ENCODE measurements around the gene CTXN1.
"Not testable (repeated sequence)": the region's sequence is repeated elsewhere in the genome, so short reads cannot be mapped to it uniquely, and the experiment has no call there.

Gene CTXN1

DNA sequence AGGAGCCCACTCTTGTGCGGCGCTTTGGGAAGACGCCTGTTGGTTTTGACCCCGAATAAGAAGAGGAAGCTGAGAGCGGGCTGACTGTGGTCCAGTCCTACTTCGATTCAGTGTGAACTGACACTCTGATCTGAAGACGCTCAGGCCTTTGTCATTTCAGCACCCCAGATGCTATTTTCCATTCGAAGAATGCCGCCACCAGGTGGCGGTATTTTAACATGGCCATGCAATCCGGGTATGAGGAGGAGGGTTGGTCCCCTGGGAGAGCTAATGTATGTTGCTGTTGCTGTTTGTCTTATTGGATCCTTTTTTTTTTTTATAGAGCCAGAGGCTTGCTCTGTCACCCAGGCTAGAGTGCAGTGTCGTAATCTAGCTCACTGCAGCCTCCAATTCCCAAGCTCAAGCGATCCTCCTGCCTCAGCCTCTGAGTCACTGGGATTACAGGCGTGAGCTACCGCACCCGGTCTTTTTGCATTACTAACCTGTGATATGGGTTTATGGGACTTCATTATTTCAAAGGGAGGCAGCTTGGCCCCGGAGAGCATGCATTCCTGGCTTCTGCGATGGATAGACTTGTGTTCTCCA lies 18.3 kb upstream of the CTXN1 start:
- peak; percentile 83 for DNase-seq

- DNase-seq, result peak; percentile 99
Measured at GRCh38 chr19:7943444-7944176, 17.7 kb upstream of the CTXN1 start, which contains the start of gene TIMM44. TSS of gene TIMM44 (minus strand) at chr19:7943666. CDS start at chr19:7943651, 15 bp downstream.

DNA sequence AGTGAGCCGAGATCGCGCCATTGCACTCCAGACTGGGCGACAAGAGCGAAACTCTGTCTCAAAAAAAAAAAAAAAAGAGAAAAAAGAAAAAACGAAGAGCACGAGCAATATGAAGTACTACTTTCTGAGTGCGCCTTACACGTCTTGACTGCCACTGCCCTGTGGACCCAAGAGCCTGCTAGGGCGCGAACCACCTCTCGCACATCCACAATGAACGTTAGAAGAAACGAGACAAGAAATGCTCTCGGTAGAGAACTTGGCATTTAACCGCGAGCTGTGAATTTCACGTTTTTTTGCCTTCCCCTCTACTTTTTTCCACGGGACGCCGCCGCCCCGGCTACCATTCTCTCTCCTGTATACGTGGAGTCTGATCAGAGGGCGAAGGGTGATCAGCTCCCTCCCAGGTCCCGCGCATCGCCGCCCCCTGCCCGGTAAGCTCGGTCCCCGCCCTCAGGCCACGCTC lies 17.1 kb upstream of the CTXN1 start:
- DNase-seq, result no peak

GRCh38 chr19:7941895-7942596 lies 16.1 kb upstream of the CTXN1 start:
- DNase-seq, result no peak

GRCh38 chr19:7940841-7941240 lies 14.9 kb upstream of the CTXN1 start:
- DNase-seq, result no peak

GRCh38 chr19:7934766-7935165 lies 8.8 kb upstream of the CTXN1 start:
- no peak for DNase-seq

DNA sequence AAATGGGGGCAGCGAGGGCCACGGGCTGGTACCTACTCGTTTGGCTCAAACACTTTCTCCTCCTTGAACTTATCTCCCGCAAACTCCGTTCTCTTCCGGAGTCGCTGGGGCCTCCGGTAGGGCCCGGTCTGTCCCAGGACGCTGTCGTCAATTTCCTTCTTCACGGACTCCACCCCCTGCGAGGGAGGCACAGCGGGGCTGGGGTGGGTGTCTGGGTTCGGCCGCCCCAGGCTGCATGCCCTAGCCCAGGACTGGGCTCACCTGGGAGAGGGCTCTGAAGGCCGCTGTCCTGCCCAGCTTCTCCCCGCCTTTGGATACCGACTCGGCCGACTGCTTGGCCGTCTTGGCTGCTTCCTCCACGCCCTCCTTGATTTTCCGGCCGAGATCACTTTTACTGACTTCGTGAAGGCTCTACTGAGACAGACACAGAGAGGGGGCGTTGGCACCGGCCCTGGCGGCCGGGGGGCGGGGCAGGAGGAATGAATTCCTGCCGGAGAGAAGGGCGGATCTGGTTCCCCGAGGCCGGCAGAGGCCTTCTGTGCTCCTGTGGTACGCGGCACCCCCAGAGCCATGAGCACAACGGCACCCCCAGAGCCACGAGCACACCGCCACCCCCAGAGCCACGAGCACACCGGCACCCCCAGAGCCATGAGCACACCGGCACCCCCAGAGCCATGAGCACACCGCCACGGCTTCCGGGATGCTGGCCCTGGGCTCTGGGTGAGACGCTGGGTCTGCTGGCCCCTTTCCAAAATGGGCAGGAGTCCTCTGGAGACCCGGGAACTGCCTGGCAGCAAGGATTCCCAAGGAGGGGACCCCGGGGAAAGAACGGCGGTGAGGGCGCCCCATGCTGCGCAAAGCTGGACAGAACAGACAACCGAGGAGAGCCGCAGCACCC lies 8.1 kb upstream of the CTXN1 start:
- no peak for DNase-seq

GRCh38 chr19:7933411-7933810 lies 7.5 kb upstream of the CTXN1 start:
- no peak for DNase-seq

DNA sequence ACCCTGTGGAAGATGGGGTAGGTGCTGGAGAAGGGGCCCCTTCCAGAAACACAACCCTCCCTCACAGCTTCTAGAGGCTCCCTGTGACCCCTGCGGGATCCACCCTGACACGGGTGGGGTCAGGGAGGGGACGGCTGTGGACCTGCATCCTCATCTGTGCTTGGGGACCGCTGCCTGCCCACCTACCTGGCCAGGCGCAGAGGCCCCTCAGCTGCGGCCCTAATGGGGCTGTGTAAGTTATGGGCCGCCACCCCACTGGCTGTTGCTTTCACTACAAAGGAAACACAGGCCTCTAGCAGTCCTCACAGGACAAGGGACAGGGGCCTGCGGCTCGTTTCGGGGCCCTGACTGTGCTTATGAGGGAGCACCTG lies 7.0 kb upstream of the CTXN1 start:
- DNase-seq, result no peak

DNA sequence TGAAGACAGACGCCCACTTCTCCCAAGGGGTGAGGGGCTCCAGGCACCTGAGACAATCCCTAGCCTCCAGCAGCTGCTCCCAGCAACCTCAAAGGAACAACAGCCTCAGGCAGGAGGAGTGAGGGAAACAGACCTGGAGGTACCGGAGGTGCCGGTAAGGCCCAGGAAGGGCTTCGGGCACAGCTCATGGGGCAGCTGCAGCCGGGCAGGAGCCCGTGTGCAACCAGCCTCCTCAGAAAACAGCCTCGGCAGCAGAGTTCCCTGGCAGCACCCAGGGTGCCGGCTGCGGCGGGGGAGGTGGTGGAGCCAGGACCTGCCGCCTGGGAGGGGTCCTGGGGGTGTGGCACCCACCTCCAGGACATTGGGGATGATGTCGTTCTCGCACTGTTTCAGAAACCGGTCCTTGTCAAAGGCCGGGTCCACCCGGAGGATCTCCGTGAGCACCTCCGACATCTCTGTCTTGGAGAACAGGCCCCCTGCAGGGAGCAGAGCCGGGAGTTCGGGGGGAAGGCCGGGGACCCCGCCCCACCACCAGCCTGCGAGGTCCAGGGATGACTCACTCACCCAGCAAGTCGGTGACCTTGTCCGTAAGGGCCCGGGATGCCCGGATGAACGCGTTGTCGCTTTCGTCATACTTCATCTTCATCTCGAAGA lies 6.5 kb upstream of the CTXN1 start:
- no peak for DNase-seq

- no peak for DNase-seq
Measured at GRCh38 chr19:7931221-7932061, 5.5 kb upstream of the CTXN1 start.

DNA sequence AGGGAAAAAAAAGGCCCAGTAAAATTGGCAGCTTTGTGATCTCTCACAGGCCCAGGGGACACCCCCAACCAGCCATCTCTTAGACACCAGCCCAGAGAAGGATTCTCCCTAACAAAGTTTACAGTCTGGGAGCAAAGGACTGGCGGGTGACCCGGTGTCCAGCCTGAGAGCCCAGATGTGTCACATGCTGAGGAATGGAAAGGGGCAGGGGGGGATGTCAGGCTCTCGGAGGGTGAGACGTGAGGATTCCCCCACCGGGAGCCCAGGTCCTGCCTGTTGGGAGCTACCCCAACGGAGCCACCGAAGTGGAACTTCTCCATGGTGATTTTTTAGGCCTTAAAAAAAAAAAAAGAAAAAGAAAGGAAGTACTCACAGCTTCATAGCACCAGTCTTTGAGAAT lies 4.8 kb upstream of the CTXN1 start:
- DNase-seq, result no peak

GRCh38 chr19:7930030-7930429 lies 4.1 kb upstream of the CTXN1 start:
- not testable (repeated sequence) for DNase-seq

DNA sequence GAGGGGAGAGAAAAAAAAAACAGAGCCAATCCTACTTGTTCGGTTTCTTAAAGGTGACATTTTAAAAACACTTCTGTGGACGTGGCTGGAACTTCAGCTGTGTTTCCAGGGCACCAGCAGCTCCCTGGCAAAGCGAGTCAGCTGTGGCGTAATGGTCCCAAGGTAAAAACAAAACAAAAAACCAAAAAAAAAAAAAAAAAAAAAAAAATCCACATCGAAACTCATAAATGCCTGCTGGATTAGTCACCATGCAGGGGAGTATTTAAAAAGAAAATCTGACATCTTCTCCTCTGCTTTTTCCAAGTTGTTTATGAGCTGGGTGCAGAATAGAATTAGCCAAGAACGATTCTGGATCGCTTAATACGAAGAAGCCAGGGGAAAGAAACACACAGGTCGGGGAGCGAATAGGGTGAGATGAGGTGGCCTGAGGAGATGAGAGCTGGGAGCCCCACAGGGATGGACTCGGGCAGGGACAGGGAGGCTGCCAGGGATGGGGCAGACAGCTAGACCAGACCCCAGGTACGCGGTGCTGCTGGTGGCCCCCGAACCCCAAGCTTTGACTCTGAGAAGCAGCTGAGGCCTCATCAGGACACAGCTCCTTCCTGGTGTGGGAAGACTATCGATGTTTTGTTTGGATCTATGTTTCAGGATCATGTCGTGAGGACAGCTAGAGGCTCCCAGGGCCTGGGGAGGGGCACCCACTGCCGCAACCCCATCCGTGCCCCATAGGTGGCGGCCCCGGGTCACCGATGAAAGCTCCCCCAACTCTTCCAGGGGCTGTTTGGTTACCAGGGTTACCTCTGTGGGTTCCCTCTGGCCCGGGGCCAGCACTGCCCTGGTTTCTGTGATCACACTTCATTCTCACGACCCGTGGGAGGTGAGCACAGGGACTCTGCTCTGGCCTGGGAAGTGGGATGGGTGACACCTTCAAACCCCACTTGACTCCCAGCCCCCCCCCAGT lies 3.1 kb upstream of the CTXN1 start:
- DNase-seq, result no peak

GRCh38 chr19:7928334-7928706 lies 2.4 kb upstream of the CTXN1 start:
- DNase-seq, result no peak

DNA sequence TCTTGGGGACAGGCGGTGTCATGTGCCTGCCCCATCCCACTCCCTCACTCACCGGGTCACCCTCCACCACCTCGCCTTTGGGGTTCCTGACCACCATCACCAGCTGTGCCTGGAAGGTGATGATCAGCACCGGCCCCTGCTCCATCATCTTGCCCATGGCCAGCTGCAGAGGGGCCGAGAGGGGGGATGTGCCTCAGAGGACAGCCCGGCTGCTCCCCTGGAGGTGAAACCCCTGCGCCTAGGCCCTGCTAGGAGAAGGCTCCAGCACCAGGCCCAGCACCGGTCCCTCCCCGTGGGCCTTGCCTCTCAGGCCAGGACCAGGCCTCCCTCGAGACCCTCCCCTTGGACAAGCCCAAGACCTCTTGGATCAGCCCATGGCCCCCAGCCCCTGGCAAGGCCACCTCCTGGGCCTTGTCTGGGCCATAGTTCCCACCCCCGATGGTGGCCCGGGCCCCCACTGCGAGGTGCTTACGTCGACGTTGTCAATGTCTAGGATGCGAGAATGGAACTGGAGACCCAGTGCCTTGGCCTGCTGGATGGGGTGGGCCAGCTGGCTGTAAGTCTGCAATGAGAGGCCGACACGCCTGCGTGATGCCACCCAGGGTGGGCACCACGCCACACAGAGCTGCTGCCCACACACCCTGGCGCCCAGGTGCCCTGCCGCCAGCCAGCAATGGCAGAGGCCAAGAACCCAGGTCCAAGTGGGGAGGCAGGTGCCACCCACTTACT lies 1.8 kb upstream of the CTXN1 start:
- no peak for DNase-seq

DNA sequence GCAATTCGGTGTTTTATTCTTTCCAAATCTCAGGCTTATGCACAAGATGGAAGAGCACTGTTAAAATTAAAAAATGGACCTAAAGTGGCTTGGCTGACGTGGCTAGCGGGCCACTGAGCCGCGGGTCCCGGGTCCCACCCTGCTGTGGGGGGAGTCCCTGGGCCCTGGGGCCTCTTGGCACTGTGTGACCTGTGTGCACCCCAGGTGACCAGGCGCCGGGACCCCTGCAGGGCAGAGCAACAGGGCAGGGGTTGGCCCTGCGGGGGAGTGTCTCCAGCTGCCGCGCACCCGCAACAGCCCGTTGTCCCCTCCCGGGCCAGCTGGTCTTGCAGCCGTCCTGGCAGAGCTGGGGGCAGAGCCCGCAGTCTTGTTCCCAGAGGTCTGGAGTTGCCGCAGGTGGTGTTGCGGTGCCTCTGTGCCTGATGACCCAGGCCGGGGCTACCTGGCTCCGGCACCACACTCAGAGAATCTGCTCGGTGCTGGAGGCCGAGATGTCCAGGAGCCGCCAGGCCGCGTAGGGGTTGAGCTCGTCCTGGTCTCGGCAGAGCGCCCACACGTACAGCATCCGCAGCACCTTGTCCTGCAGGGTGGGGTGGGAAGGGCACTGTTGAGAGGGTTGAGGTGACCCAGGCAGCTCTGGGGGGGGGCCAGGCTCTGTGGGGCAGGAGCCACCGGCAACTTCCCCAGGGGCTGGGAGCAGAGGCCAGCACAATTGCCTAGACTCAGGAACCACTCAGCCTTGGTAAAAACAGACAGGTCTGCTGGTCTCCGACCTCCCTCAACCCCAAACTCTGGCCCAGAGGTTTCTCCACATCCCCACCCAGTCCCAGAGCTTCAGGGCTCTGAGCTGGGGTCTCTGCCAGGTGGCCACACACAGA lies 1.0 kb upstream of the CTXN1 start:
- no peak for DNase-seq

- DNase-seq, result peak; percentile 45
Measured at GRCh38 chr19:7925171-7925851, 624 bp downstream of the CTXN1 start.
